NT2/D1 (cell line): Measurements from ENCODE around the gene DTWD2.

Source experiments
- SUZ12 ChIP-seq: IDR thresholded peaks from 2 replicates; pipeline ENCODE4 v1.6.1; 2011; ENCODE audit not compliant: insufficient read length, insufficient read depth; ENCODE audit errors: extremely low read depth
- YY1 ChIP-seq: IDR thresholded peaks from 2 replicates; pipeline ENCODE4 v1.6.1; 2011; ENCODE audit not compliant: insufficient read length, insufficient read depth
- ZNF274 ChIP-seq: IDR thresholded peaks from 2 replicates; pipeline ENCODE4 v1.6.1; 2011; ENCODE audit warnings: mild to moderate bottlenecking, low read depth, low read length

DNA sequence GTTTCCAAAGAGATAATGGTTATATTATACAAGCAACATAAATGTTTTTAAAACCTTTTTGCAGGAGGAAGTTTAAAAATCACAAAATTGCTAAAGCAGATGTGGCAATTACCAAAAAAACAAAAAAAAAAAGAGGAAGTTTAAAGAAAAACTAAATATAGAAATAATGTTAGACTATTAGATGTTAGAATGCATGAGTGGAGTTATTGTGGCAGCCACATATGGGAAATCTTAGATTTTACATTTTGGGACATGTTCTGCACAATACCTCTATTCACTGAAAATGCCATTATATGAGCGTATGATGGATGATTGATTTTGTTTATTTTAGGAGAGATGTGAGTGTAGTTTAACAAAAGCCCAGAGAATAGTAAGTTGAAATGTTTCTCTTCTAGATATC lies 31.2 kb upstream of the DTWD2 start:
- TF ChIP-seq ZNF274: no peak
- no peak for TF ChIP-seq YY1
- no peak for TF ChIP-seq SUZ12
